Measurements from ENCODE around the gene KIAA2012.
A peak's percentile ranks its signal among the peaks of the same experiment; 100 is the strongest.
"Not testable (repeated sequence)": the region's sequence is repeated elsewhere in the genome, so short reads cannot be mapped to it uniquely, and the experiment has no call there.

The KIAA2012 gene

DNA sequence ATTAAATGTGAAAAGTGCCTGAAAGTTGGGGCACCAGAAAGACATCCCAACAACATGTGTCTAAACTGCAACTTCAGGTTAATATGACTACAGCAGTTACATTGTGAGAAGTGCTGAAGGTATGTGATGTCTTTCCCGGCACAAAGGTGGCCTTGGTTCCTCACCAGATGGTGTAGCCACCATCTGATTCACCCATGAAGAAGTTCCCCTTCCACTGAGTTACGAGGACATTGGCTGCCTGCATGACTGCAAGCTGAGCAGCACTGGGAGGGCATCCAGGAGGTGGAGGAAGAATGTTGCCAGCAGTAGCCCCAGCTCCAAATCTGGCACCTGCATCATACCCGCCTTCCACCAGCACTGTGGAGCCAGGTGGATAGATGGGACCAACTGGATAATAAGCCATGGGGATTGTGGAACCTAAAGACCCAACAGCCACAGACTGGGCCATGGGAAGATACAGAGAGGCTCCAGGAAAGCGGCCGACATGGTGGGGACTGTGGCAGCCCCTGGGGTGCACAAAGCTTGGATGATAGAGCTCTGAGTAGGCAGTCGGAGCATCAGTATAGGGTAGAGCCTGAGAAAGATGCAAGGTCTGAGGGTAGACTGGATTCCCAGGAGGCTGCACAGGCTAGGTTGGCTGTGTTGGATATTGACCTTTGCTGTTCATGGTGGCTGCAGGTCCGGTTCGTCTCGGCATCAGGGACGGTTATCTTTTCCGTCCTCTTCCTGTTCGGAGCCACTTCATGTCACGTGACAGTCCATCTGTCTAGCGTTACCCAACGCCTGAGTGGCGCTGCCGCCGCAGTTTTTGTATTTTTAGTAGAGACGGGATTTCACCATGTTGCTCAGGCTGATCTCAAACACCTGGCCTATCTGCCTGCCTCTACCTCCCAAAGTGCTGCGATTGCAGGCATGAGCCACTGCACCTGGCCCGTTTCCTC, 128.4 kb downstream of the KIAA2012 start:
- no peak for DNase-seq (ENCODE audit: low spot score)

DNA sequence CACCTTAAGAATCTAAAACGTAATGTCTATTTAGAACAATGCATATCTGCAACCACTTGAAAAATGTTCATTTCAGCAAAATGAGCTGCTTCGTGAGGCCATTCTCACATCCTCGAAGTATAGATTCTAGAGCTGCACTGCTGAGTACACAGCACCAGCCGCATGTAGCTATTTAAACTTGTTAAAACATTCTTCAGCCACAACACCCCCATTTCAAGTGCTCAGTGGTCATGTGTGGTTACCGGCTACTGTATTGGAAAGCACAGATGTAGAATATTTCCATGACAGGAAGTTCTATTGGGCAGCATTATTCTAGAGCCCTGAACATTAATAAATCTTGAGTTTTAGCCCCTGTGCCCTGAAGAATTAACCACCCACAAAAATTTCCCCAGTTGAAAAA, 130.3 kb downstream of the KIAA2012 start:
- DNase-seq (ENCODE audit: low spot score), result no peak

GRCh38 chr2:202204855-202205254, 131.8 kb downstream of the KIAA2012 start:
- no peak for DNase-seq (ENCODE audit: low spot score)

DNA sequence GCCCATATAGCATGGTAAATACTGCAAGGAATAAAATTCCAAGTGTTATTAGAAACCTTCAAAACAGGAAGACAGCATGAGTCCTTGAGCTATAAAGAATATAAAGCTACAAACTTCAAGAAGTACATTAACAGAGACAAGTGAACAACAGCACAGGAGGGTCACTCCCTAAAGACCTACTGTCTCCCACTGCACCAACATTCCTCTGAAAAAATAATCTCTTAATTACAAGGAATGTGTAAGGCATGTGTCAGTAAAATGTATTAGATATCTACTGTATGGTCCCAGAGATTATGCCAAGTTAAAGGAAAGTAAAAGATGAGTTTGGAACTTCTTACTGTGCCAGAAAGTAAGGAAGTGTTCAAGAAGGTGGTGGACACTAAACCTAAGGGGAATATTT, 135.5 kb downstream of the KIAA2012 start:
- no peak for DNase-seq (ENCODE audit: low spot score)

DNA sequence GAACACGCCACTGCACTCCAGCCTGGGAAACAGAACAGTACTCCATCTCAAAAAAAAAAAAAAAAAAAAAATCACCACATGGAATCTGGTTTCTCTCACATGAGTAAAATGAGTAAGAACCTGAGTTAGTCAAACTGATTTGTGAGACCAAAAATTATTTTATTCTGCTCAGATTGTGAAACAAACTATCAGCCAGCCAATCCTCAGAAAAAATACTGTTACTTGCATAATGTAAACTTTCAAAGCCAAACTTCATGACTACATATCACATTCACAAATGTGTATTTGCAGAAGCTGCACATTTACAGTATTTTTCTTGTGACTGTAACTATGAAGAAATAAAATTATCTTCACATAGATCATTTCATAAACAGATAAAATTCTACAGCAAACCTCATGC, 142.1 kb downstream of the KIAA2012 start:
- no peak for DNase-seq (ENCODE audit: low spot score)

- no peak for DNase-seq (ENCODE audit: low spot score)
Observed at GRCh38 chr2:202221873-202222272, 148.8 kb downstream of the KIAA2012 start.

DNA sequence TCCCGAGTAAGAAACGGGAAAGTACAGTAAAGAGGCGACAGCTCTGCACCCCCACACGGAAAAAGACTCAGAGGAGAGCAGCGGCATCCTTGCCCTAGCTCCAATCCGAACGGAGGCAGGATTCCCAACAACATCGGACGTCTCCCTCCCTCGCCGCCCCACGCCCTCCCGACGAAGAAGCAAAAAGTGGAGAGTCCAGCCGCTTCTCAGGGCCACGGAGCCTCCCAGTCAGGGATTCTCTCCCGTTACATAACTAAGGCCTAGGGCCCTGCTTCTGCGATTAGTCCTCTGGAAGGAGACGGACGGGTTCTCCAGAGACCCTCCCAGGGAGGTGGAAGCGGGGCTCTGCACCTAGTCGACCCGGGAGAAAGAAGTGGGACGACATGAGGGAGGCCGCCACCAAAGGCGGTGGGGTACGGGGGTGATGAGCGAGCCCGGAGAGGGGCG, 164.8 kb downstream of the KIAA2012 start:
- peak; percentile 40 for DNase-seq (ENCODE audit: low spot score)

DNA sequence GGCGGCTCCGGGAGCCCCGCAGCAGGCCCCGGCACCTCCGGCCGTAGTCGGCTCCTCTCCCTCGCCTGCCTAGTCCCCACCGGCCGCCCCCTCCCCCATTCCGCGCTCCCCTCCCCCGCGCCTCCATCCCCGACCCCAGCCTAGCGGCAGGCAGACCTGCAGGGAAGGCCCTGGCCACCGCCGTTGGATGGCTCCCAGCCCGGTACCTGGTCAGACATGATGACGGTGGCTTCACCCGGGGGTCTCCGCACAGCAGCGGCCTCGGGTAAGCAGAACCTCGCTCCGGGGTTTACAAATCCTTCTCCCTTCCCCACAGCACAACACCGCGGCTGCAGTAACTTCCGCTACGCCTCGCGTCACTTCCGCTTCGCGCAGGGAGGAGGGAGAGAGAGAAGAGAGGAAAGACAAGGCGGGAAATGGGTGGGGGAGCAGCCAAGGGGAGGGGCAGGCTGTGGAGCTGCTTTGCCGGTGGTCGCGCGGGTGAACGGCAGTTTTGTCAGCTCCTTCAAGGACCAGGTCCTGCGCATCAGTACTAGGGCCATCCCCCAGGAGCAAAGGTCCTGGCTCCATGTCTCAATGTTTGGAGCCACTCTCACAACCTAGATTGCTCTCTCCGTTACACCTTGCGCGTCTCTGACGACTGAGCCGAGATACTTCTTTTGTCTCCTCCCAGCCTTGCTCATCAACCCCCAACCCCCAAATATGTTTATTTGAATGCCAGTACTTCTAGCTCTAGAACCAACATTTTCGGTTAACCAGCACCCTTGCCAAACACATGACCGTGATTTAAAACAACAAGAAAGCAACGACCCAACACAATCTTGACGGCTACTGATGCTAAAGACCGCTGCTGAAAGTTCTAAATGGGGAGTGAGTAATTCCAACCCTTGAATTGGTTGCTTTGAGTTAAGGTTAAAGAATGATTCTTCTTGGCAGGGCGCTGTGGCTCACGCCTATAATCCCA, 165.5 kb downstream of the KIAA2012 start, which contains the start of gene SUMO1:
Gene SUMO1, minus strand, starts transcription at position 364 of the 964 bp plus-strand sequence. Its CDS starts 146 bp downstream, at position 218.
- peak; percentile 78 for DNase-seq (ENCODE audit: low spot score)

- not testable (repeated sequence) for DNase-seq (ENCODE audit: low spot score)
Observed at GRCh38 chr2:202247710-202248109, 174.7 kb downstream of the KIAA2012 start.

DNA sequence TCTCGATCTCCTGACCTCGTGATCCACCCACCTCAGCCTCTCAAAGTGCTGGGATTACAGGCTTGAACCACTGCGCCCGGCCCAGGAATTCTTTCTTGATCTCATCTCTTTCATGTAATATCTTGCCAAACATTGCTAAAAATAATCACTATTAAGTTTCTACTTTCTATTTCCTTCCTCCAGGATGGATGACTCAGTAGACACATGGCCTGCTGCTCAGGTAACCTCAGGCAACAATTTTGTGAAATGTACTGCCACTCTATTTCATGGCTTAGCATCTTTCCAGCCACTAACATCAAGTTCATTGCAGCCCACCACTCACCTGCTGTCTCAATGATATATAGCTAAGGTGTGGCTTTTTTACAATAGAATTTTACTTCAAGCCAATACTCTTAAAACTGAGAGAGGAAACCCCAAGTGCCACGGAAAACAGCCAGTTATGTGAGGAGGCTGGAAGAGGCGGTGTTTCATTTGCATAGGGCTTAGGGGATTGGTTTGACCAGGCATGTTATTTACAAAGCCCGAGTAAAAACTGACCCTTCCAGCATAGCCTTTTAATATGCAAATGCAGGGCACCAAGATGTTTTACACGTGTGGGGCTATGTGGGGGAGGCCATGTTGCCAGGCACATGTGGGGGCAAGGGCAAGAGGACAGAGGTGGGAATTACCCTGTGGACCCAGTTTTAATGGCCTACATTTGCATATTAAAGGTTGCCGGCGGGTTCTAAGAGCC, 176.6 kb downstream of the KIAA2012 start:
- peak; percentile 66 for DNase-seq (ENCODE audit: low spot score)

DNA sequence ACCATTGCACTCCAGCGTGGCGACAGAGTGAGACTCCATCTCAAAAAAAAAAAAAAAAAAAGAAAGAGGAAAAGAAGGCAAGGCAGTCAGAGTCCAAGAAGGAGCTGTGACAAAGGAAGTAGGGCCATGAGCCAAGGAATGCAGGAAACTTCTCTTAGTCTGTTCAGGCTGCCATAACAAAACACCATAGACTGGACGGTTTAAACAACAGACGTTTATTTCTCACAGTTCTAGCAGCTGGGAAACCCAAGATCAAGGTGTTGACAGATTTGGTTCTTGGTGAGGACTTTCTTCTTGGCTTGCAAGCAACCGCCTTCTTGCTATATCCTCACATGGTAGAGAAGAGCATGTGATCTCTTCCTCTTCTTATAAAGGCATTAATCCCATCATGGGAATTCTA, 178.4 kb downstream of the KIAA2012 start:
- no peak for DNase-seq (ENCODE audit: low spot score)
